Measurements from ENCODE around the gene ASPSCR1. TPM values are rescaled to one million over a fixed set of nuclear protein-coding genes. Genes with fewer than 3 reads are reported as not detected.

Gene ASPSCR1
- total and polyA plus RNA-seq, 9 of the 15 experiments (the other 6 are each of a cell fraction or from before 2014, with no cell fraction given), result 0.90 to 36.9 (median 11.6) TPM

DNA sequence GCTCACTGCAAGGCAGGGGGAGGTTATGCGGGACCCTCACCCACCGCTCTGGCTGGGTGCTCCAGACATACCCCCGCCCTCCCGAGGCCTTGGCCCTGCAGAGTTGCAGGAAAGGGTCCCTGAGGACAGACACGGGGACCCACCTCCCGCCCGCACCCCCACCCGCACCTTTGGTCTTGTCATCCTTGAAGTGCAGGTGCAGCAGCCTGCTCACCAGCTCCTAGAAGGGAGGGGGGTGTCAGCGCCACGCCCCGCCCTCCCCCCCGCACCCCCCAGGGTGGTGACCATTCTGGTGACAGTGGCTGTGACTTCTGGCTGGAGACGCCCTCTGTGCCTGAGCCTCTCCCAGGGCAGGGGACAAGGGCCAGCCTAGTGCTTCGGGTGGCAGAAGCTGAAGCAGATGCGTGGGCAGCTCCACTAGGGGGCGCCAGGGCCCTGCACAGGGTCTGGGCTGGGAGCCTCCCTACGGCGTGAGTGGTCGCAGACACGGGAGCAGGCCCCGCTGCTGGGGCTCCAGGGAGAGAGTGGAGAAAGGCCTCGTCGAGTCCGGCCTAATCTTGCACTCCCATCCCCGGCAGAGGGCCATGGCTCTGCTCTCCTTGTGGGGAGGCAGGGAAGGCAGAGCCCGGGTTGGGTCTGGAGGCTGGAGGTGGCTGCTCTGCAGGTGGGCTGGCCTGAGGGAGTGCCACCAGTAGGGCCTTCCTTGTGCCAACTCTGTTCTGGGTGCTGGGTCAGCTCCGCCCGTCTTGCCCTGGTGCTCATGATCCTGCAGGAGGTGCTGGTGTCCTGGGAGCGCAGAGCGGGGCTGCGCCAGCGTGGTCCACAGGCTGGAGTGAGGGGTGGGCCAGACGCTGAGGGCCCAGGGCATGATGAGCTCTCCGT is 42.5 kb downstream of the ASPSCR1 start (continued):
- TF ChIP-seq, protein P1, sequence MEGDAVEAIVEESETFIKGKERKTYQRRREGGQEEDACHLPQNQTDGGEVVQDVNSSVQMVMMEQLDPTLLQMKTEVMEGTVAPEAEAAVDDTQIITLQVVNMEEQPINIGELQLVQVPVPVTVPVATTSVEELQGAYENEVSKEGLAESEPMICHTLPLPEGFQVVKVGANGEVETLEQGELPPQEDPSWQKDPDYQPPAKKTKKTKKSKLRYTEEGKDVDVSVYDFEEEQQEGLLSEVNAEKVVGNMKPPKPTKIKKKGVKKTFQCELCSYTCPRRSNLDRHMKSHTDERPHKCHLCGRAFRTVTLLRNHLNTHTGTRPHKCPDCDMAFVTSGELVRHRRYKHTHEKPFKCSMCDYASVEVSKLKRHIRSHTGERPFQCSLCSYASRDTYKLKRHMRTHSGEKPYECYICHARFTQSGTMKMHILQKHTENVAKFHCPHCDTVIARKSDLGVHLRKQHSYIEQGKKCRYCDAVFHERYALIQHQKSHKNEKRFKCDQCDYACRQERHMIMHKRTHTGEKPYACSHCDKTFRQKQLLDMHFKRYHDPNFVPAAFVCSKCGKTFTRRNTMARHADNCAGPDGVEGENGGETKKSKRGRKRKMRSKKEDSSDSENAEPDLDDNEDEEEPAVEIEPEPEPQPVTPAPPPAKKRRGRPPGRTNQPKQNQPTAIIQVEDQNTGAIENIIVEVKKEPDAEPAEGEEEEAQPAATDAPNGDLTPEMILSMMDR (IDR thresholded peaks at IDR 0.05 in 2 of 3, conservative IDR thresholded peaks at IDR 0.05 in 1 of 3; ENCODE audit: insufficient read depth in 2 of 3, low read depth in 1 of 3, low read length in 3 of 3), result peak; percentile 77 to 85 (median 84)
- TF ChIP-seq TOE1 (IDR thresholded peaks at IDR 0.05; ENCODE audit: borderline replicate concordance) (no peak), TOE1 (CRISPR knock-in tag; IDR thresholded peaks at IDR 0.05; ENCODE audit: borderline replicate concordance, low read depth) (no peak), CBFA2T3 (IDR thresholded peaks at IDR 0.05) (no peak), POLR3G (IDR thresholded peaks at IDR 0.05; ENCODE audit: extremely low read depth, insufficient read length, insufficient replicate concordance) (no peak), ZNF589 (CRISPR knock-in tag; IDR thresholded peaks at IDR 0.05; ENCODE audit: low read depth) (no peak), RBM22 (IDR thresholded peaks at IDR 0.05; ENCODE audit: low read depth, low read length, poor library complexity, severe bottlenecking) (peak; percentile 33), ZNF551 (CRISPR knock-in tag; IDR thresholded peaks at IDR 0.05) (no peak), XRCC4 (IDR thresholded peaks at IDR 0.05; ENCODE audit: extremely low read depth, insufficient read depth, insufficient read length) (no peak), MIER1 (IDR thresholded peaks at IDR 0.05; ENCODE audit: low read depth) (no peak), FUS (optimal IDR thresholded peaks at IDR 0.05; ENCODE audit: low read depth, low read length) (no peak), ZNF174 (CRISPR knock-in tag; IDR thresholded peaks at IDR 0.05) (no peak), C11orf30 (IDR thresholded peaks at IDR 0.05; ENCODE audit: low read depth) (no peak)
- TF ChIP-seq, protein P2, sequence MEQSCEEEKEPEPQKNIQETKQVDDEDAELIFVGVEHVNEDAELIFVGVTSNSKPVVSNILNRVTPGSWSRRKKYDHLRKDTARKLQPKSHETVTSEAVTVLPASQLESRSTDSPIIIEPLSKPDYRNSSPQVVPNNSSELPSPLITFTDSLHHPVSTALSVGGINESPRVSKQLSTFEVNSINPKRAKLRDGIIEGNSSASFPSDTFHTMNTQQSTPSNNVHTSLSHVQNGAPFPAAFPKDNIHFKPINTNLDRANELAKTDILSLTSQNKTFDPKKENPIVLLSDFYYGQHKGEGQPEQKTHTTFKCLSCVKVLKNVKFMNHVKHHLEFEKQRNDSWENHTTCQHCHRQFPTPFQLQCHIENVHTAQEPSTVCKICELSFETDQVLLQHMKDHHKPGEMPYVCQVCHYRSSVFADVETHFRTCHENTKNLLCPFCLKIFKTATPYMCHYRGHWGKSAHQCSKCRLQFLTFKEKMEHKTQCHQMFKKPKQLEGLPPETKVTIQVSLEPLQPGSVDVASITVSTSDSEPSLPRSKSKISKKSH (CRISPR knock-in tag; IDR thresholded peaks at IDR 0.05), result no peak
- TF ChIP-seq, protein P3, sequence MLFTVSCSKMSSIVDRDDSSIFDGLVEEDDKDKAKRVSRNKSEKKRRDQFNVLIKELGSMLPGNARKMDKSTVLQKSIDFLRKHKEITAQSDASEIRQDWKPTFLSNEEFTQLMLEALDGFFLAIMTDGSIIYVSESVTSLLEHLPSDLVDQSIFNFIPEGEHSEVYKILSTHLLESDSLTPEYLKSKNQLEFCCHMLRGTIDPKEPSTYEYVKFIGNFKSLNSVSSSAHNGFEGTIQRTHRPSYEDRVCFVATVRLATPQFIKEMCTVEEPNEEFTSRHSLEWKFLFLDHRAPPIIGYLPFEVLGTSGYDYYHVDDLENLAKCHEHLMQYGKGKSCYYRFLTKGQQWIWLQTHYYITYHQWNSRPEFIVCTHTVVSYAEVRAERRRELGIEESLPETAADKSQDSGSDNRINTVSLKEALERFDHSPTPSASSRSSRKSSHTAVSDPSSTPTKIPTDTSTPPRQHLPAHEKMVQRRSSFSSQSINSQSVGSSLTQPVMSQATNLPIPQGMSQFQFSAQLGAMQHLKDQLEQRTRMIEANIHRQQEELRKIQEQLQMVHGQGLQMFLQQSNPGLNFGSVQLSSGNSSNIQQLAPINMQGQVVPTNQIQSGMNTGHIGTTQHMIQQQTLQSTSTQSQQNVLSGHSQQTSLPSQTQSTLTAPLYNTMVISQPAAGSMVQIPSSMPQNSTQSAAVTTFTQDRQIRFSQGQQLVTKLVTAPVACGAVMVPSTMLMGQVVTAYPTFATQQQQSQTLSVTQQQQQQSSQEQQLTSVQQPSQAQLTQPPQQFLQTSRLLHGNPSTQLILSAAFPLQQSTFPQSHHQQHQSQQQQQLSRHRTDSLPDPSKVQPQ (CRISPR knock-in tag; IDR thresholded peaks at IDR 0.05; ENCODE audit: borderline replicate concordance), result no peak
- TF ChIP-seq, protein P4, sequence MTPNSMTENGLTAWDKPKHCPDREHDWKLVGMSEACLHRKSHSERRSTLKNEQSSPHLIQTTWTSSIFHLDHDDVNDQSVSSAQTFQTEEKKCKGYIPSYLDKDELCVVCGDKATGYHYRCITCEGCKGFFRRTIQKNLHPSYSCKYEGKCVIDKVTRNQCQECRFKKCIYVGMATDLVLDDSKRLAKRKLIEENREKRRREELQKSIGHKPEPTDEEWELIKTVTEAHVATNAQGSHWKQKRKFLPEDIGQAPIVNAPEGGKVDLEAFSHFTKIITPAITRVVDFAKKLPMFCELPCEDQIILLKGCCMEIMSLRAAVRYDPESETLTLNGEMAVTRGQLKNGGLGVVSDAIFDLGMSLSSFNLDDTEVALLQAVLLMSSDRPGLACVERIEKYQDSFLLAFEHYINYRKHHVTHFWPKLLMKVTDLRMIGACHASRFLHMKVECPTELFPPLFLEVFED (CRISPR knock-in tag; conservative IDR thresholded peaks at IDR 0.05), result no peak
- TF ChIP-seq, protein P5, sequence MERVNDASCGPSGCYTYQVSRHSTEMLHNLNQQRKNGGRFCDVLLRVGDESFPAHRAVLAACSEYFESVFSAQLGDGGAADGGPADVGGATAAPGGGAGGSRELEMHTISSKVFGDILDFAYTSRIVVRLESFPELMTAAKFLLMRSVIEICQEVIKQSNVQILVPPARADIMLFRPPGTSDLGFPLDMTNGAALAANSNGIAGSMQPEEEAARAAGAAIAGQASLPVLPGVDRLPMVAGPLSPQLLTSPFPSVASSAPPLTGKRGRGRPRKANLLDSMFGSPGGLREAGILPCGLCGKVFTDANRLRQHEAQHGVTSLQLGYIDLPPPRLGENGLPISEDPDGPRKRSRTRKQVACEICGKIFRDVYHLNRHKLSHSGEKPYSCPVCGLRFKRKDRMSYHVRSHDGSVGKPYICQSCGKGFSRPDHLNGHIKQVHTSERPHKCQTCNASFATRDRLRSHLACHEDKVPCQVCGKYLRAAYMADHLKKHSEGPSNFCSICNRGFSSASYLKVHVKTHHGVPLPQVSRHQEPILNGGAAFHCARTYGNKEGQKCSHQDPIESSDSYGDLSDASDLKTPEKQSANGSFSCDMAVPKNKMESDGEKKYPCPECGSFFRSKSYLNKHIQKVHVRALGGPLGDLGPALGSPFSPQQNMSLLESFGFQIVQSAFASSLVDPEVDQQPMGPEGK (CRISPR knock-in tag; IDR thresholded peaks at IDR 0.05; ENCODE audit: borderline replicate concordance), result no peak

Data from K562 (cell line).